Activated CD4-positive, alpha-beta T cell treated with anti-CD3 and anti-CD28 coated beads, Interleukin-2, amount 50 U/mL, for 16 hours (primary cell): ENCODE data around the gene RHOT2.

ENCODE experiments used
- DNase-seq: peaks from one replicate; pipeline ENCODE4 v3.0.0-alpha.2; 2020

Gene RHOT2

GRCh38 chr16:648071-648780, 19.7 kb upstream of the RHOT2 start:
- DNase-seq = peak; percentile 70

- DNase-seq = peak; percentile 96
Observed at GRCh38 chr16:648781-649589, 18.9 kb upstream of the RHOT2 start, which contains the start of gene WDR90. Gene WDR90 (plus strand): TSS chr16:649365. CDS start chr16:649417, 52 bp downstream.

DNA sequence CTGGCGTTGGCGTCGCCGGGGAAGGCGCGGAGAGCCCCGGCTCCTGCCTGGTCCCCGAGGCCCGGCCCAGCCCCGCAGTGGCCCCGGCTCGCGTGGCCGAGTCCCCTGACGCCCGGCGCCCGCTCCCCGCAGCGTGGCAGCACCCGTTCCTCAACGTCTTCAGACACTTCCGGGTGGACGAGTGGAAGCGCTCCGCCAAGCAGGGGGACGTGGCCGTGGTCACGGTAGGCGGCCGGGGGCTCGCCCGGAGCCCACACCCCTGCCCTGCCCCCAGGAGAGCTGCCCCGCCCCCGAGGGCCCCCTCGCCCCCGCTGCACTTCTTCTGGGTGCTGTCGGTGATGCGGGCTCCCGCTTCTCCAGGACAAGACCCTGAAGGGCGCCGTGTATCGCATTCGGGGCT, 18.3 kb upstream of the RHOT2 start:
- peak; percentile 30 for DNase-seq

- DNase-seq = no peak
Observed at GRCh38 chr16:651844-652243, 16.1 kb upstream of the RHOT2 start.

DNA sequence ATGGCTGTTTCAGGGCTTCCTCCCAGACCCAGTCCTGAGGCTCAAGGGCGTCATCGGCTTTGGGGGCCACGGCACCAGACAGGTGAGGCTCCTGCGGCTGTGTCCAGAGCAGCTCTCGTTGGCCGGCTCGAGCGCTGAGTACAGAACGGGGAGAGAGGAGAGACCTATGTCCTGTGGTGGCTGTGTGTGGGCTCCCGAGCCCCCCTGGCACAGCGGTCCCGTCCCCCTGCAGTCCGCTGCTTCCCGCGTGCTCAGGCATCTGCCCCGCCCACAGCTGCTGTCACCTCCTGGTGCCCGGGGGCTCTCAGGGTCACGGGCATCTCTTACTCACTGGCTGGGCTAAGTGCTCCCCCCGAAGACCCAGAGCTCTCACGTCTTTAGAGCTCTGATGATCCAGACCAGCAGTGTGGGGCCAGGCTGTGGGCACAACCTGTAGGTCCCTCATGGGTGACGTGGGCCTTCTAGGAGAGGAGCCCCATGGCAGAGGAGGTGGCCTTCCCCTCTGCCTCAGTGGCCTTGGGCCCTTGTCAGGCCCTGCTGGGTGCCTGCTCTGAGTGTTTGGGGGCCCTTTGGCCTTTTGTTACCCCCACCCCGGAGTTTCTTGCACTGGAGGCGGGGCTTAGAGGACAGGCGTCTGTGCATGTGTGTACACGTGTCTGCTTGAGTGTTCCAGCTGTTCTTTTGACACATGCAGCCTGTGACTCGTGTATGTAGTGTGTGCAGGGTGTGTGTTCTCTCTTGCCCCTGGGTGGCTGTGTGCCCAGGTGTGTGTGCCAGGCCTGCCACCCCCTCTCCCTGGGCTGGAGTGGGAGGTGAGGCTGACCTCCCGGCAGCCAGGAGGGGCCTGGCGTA, 15.3 kb upstream of the RHOT2 start:
- no peak for DNase-seq

- no peak for DNase-seq
Observed at GRCh38 chr16:654034-654433, 13.9 kb upstream of the RHOT2 start.

DNA sequence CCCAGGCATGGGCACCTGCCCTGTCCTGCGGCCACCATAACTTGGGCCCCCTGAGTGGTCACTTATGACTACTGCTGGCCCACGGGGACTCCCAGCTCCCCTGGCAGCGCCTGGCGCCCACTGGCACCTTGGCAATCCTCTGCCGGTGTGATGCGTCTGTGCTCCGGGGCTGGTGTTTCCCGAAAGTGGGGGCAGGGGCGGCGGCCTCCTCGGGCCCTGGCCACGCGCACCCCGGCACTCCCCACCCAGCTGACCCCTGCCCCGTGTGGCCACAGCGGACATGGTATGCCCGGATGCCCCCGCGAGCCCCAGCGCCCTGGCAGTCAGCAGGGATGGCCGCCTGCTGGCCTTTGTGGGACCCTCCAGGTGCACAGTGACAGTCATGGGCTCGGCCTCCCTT, 10.4 kb upstream of the RHOT2 start:
- DNase-seq = no peak

- no peak for DNase-seq
Observed at GRCh38 chr16:658679-659571, 9.0 kb upstream of the RHOT2 start.

GRCh38 chr16:659618-660017, 8.3 kb upstream of the RHOT2 start:
- no peak for DNase-seq

- no peak for DNase-seq
Observed at GRCh38 chr16:660132-660458, 7.8 kb upstream of the RHOT2 start.

DNA sequence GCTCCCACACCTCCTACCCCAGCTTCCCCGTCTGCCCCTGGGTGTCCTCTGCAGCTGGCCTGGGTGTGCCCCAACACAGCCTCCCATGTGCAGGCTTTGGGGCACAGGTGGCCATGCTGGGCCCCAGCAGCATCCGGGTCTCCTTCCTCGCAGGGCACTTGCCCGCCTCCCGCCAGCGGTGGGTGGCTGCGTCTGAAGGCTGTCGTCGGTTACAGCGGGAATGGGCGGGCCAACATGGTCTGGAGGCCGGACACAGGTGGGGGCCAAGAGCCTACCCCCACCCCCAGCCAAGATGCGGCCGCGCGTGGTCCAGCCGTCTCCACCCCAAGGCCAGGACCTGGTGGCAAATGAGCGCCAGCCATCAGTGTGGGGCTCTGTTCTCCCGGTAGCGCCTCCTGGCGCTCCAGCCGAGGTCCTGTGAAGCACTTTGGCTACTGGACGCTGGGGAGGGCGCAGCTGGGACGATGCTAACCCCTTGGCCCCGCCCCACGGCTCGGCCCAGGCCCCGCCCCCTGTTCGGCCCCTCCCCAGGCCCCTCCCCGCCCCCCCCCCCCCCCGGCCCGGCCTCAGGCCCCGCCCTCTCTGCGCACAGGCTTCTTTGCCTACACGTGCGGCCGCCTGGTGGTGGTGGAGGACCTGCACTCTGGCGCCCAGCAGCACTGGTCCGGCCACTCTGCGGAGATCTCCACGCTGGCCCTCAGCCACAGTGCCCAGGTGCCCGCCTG, 7.3 kb upstream of the RHOT2 start:
- DNase-seq = peak; percentile 75

- no peak for DNase-seq
Observed at GRCh38 chr16:661184-661821, 6.6 kb upstream of the RHOT2 start.

DNA sequence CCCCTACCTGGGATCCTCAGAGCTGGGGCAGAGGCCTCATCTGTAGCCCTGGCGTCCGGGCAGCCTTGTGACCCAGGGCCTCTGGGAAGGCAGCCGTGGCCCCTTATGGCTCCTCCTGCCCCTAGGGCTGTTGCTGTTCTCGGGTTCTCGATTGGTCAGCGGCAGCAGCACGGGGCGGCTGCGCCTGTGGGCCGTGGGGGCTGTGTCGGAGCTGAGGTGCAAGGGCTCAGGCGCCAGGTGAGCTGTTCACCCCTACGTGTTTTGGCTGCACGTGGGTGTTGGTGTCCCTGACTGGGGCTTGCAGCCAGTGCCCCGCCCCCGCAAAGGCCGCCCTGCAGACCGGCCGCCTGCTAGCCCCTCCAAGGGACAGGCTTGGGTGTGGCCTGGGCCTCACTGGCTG, 5.8 kb upstream of the RHOT2 start:
- DNase-seq = no peak

DNA sequence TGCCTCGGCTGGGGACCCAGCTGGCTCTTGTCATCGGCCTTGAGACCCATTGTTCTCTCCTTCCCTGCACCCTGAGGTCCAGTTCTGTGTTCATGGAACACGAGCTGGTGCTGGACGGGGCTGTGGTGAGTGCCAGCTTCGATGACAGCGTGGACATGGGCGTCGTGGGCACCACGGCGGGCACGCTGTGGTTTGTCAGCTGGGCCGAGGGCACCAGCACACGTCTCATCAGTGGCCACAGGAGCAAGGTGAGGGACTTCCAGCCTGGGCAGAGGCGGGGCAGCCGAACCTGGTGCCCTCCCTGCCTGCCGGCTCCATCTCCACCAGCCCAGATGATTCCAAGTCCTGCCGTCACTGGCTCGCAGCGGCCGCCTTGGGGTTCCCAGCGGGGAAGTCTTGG, 5.3 kb upstream of the RHOT2 start:
- no peak for DNase-seq

- no peak for DNase-seq
Observed at GRCh38 chr16:666572-666971, 1.4 kb upstream of the RHOT2 start.

DNA sequence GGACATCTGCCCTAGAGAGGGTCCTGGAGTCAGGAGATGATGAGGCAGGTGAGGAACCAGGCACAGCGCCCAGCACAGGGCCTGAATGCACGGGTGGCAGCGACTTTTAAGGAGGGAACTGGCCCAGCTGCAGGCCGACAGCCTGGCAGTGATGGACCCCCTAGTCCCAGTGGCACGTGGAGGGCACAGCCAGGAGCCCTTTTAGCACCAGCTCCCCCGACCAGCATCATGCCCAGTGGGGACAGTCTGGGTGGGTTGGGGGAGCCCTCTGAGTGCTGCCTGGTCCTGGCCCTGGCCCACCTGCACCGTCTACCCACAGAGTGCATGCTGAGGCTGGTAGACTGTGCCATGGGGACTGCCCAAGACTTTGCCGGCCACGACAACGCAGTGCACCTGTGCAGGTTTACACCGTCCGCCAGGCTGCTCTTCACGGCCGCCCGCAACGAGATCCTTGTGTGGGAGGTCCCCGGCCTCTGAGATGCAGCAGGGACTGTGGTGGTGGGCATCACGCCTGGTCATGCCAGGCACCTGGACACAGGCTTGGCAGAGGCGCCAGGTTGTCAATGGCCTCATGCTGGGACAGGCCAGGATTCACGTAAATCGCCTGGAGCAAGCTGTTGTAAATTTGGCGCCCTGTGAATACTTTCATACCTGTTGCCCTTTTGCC, 686 bp upstream of the RHOT2 start:
- no peak for DNase-seq

GRCh38 chr16:668519-669171, 713 bp downstream of the RHOT2 start:
- no peak for DNase-seq

- no peak for DNase-seq
Observed at GRCh38 chr16:669666-670065, 1.7 kb downstream of the RHOT2 start.

DNA sequence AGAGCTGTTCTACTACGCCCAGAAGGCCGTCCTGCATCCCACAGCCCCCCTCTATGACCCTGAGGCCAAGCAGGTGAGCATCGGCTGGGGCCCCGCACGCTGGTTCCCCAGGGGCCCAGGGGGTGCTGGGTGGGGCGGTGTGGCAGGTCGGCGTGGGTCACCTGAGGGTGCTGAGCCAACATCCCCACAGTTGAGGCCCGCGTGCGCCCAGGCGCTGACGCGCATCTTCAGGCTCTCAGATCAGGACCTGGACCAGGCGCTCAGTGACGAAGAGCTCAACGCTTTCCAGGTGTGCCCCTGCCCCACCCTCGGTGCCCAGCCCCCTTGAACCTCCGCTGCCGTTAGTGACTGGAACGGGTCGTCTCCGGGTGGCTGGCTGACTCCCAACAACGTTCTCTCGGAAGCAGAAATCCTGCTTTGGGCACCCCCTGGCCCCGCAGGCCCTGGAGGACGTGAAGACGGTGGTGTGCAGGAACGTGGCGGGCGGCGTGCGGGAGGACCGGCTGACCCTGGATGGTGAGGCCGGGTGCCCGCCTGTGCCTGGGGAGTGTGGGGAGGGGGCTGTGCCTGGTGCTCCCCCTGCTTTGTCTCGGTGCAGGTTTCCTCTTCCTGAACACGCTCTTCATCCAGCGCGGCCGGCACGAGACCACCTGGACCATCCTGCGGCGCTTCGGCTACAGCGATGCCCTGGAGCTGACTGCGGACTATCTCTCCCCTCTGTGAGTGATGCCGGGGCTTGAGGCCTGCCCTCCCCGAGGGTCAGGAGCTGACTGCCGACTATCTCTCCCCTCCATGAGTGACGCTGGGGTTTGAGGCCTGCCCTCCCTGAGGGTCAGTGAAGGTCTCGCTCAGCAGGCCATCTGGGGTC, 2.8 kb downstream of the RHOT2 start:
- DNase-seq = no peak
